ENCODE results near the gene SLC22A6.
"Not testable (repeated sequence)": the region's sequence is repeated elsewhere in the genome, so short reads cannot be mapped to it uniquely, and the experiment has no call there.

The SLC22A6 gene

DNA sequence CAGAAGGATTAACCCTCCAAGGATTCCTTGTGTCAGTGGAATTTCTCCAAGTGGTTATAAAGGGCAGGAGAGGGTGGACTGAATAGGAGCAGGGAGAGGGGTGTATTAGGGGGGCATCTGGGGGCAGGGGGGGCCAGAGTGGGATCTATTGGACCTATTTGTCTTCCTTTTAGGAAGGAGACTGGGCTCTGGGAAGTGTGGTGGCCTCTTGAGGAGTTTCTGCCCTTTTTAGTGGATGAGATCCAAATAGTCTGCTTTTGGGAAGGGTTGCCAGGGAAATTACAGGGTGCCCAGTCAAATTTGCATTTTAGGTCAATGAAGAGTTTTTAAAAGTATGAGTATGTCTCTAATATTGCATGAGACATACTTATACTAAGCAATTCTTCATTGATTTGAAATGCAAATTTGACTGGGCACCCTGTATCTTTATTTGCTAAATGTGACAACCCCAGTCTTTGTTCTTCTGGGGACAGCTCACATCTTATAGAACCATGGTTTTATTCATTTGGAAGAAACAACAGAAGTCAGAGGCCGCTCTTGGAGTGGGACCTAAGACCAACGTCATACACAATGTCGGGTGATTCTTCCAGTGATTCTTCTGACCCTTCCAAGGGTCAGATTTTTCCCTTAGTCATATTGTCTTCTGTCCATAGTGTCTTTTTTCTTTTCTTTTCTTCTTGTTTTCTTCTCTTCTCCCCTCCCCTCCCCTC, 429 bp upstream of the SLC22A6 start:
- DNase-seq (ENCODE audit: low spot score) = no peak

- no peak for DNase-seq (ENCODE audit: low spot score)
These were observed 1.1 kb downstream of the SLC22A6 start for GRCh38 chr11:62983536-62984199.

GRCh38 chr11:62981743-62982142, 3.0 kb downstream of the SLC22A6 start:
- DNase-seq (ENCODE audit: low spot score) = no peak

- no peak for DNase-seq (ENCODE audit: low spot score)
These were observed 4.5 kb downstream of the SLC22A6 start for GRCh38 chr11:62980133-62980760.

DNA sequence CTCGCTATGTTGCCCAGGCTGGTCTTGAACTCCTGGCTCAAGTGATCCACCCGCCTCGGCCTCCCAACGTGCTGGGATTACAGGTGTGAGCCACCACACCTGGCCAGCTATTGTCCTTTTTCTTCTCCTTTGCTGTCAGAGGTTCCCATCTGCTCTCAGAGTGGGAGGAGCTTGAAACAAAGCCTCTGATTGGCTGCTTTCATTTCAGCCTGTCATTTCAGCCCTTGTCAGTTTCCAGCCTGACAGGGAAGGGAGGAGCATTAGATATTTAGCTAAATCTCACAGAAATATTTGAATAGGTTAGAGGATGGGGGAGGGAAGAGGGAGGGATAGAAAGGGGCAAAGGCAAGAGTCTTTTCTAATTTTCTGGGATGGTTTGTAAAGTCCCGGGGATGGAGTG, 8.7 kb downstream of the SLC22A6 start:
- DNase-seq (ENCODE audit: low spot score) = no peak

GRCh38 chr11:62974848-62975522, 9.8 kb downstream of the SLC22A6 start:
- DNase-seq (ENCODE audit: low spot score) = no peak

DNA sequence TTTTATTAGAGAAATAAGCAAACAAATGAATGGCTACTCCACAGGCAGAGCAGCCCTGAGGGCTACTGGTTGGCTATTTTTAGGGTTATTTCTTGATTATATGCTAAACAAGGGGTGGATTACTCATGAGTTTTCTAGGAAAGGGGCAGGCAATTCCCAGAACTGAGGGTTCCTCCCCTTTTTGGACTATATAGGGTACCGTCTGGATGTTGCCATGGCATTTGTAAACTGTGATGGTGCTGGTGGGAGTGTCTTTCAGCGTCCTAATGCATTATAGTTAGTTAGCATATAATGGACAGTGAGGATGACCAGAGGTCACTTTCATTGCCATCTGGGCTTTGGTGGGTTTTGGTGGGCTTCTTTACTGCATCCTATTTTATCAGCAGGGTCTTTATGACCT, 19.2 kb downstream of the SLC22A6 start:
- no peak for DNase-seq (ENCODE audit: low spot score)

- no peak for DNase-seq (ENCODE audit: low spot score)
These were observed 22.4 kb downstream of the SLC22A6 start for GRCh38 chr11:62962391-62962790.

- no peak for DNase-seq (ENCODE audit: low spot score)
These were observed 23.7 kb downstream of the SLC22A6 start for GRCh38 chr11:62961017-62961570.

- DNase-seq (ENCODE audit: low spot score) = no peak
These were observed 25.3 kb downstream of the SLC22A6 start for GRCh38 chr11:62959422-62959980.

GRCh38 chr11:62958547-62959421, 26.0 kb downstream of the SLC22A6 start:
- no peak for DNase-seq (ENCODE audit: low spot score)

DNA sequence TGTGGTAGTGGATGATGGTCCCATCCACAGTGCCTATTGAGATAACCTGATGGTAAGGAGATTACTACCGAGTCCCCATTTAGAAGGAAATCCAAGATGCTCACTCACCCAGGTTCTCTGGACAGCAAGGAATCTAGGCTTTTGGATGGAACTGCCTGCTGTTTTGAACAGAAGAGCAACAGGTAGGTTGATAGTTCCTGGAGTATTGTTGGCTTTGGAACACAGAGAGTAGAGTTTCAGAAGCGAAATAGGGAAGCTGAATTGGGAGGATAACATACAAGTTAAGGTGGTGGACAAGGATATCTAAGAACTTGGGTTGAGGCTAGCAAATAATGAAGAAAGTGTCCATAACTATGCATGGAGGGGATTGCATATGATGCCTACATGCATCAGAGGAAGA, 27.6 kb downstream of the SLC22A6 start:
- DNase-seq (ENCODE audit: low spot score) = no peak

DNA sequence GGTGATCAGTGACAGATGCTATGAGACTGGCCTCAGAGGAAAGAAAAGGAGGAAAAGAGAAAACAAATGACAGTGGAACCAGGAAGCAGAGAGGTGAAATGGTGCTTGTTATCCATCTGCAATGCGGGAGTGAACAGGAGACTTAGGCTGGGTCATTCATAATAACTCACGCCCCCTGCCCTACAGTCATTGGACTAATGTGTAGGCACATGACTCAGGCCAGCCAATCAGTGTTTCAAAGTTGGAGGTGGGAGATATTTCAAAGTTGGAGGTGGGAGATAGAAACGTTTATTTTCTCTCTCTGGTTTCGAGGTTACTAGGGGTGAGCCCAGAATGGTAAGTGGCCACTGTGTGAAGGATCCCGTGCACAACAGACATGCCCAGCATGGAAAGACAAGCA, 30.3 kb downstream of the SLC22A6 start:
- DNase-seq (ENCODE audit: low spot score) = no peak

DNA sequence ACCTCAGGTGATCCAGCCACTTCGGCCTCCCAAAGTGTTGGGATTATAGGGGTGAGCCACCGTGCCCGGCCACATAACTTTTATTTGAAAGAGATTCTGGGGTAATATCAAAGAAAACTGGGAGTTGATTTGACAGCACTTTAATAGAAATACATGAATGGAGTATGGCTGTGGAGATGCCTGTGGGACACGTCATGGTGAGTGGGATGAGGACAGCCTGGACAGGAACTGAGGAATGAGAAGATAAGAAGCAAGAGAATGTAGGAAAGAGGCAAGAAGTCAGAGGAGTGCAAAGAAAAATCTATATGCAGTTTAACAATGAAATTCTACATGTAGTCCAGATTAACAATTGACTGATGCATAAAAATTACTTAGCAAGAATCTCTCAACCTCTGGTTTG, 31.0 kb downstream of the SLC22A6 start:
- DNase-seq (ENCODE audit: low spot score) = no peak

- DNase-seq (ENCODE audit: low spot score) = no peak
These were observed 35.9 kb downstream of the SLC22A6 start for GRCh38 chr11:62948765-62949320.

DNA sequence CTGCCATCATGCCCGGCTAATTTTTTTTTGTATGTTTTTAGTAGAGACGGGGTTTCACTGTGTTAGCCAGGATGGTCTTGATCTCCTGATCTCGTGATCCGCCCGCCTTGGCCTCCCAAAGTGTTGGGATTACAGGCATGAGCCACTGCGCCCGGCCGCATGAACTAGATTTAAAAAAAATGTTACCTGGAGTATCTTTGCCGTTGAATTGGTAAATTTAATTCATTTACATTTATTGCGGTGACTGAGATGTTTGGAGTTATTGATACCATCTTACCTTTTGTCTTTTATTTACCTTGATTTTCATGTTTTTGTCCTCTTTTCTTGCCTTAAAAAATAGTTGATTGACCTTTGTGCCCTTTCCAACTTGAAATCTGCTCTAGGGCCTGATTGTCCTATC, 39.2 kb downstream of the SLC22A6 start:
- DNase-seq (ENCODE audit: low spot score) = not testable (repeated sequence)

DNA sequence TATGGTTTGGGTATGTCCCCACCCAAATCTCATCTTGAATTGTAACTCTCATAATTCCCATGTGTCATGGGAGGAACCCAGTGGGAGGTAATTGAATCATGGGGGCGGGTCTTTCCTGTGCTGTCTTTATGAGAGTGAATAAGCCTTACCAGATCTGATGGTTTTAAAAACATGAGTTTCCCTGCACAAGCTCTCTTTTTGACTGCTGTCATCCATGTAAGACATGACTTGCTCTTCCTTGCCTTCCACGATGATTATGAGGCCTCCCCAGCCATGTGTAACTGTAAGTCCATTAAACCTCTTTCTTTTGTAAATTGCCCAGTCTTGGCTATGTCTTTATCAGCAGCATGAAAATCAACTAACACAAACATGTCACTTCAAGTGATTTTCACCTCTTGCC, 47.2 kb downstream of the SLC22A6 start:
- DNase-seq (ENCODE audit: low spot score) = not testable (repeated sequence)

DNA sequence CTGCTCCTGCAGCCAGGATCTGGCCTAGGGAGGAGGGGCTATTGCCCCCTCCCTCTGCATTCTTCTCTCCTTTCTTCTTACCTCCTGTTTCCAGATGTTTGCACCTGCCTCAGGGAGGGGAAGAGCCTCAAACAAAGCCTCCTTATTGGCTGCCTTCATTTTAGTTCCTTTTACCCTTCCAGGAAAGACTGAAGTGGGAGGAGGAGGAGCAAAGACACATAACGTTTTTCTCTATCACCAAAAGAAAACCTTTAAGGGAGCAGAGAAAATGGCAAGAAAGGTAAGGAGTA, 50.3 kb downstream of the SLC22A6 start:
- no peak for DNase-seq (ENCODE audit: low spot score)

DNA sequence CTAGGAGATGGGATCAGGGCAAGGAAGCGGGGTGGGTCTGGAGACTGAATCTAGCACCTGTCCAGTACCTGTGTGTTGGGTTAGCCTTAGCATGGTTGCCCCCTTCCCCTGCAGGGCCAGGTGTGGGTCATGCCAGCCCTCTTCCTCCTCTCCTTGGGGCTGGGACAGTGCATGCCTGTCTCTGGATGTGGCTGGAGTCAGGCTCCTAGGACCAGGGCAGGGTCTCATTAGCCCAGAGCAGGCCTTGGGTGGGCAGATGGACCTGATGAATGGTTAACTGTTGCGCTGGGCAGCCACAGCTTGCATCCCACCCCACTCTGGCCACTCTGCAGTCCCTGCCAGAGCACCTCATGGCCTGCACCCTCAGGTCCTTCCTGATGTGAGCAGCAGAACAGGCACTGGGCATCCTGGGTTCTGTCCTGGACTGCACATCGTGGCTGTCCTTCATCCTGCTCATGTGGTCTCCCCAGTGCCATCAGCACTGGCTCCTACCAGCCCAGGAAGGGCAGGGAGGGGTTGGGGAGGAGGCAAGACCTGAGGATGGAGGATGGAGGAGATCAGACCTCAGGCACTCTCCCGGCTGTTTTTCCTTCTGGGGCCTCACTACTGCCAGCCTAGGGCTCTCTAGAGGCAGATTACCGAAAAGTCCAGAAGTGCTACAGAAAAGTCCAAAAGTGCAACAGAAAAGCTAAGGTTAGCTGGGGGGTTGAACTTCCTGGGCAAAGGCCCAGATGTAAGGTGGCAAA, 50.8 kb downstream of the SLC22A6 start:
- no peak for DNase-seq (ENCODE audit: low spot score)

- no peak for DNase-seq (ENCODE audit: low spot score)
These were observed 51.5 kb downstream of the SLC22A6 start for GRCh38 chr11:62933285-62933684.

Measured in CD4-positive, alpha-beta T cell treated with Interleukin-6 at 100 ng/mL for 8 hours (primary cell).